ENCODE measurements around the gene OLFM2.

- TF ChIP-seq CTCF (IDR thresholded peaks at IDR 0.05 in 2 of 3, conservative IDR thresholded peaks at IDR 0.05 in 1 of 3; ENCODE audit: insufficient read depth in 2 of 3, low read depth in 1 of 3, low read length in 3 of 3), result no peak
- no peak for TF ChIP-seq CC2D1A (IDR thresholded peaks at IDR 0.05)
- no peak for TF ChIP-seq TFE3 (CRISPR knock-in tag; IDR thresholded peaks at IDR 0.05)
- TF ChIP-seq YY1 (IDR thresholded peaks at IDR 0.05; ENCODE audit: borderline replicate concordance in 1 of 3, control insufficient read depth in 1 of 3, extremely low read depth in 1 of 3, insufficient read depth in 3 of 3, insufficient read length in 1 of 3, insufficient replicate concordance in 2 of 3, low read depth in 1 of 3, low read length in 2 of 3), result no peak
- TF ChIP-seq GTF2F1 (IDR thresholded peaks at IDR 0.05; ENCODE audit: low read depth, low read length), result no peak
- no peak for TF ChIP-seq TCF7L2 (IDR thresholded peaks at IDR 0.05; ENCODE audit: low read depth, low read length)
- no peak for TF ChIP-seq MYC (IDR thresholded peaks at IDR 0.05; ENCODE audit: low read depth, low read length)
- no peak for TF ChIP-seq MYC (CRISPR knock-in tag; IDR thresholded peaks at IDR 0.05; ENCODE audit: borderline replicate concordance, low read depth)
- no peak for TF ChIP-seq NFIX (CRISPR knock-in tag; IDR thresholded peaks at IDR 0.05; ENCODE audit: low read depth)
- no peak for TF ChIP-seq NCOA2 (IDR thresholded peaks at IDR 0.05; ENCODE audit: partially characterized antibody in 2 of 2)
- TF ChIP-seq ZKSCAN1 (IDR thresholded peaks at IDR 0.05; ENCODE audit: low read depth, low read length), result no peak
- TF ChIP-seq NFRKB (IDR thresholded peaks at IDR 0.05; ENCODE audit: low read depth), result no peak
- no peak for TF ChIP-seq MAFK (IDR thresholded peaks at IDR 0.05; ENCODE audit: low read length)
Observed at GRCh38 chr19:9875031-9875627, 61.2 kb downstream of the OLFM2 start.
